Keratinocyte (primary cell): Measurements from ENCODE around the gene BBOF1.

Experiments used
- EZH2 ChIP-seq: IDR thresholded peaks from one replicate; pipeline ENCODE4 v1.6.1; 2012; ENCODE audit warnings: inconsistent platforms, mild to moderate bottlenecking, low read length, moderate library complexity
- TF ChIP-seq, protein P1 (sequence below), 3 experiments: IDR thresholded peaks in 1 of 3; conservative IDR thresholded peaks in 1 of 3; optimal IDR thresholded peaks in 1 of 3; 2 replicates in 2 of 3; 3 replicates in 1 of 3; pipeline versions ENCODE3 to v1.5.1; 2011; ENCODE audit warnings: low read length in 3 of 3, mild to moderate bottlenecking in 3 of 3, moderate library complexity in 2 of 3, control low read depth in 1 of 3, inconsistent platforms in 1 of 3; ENCODE audit not compliant: insufficient read depth in 2 of 3; ENCODE audit errors: extremely low read depth in 1 of 3

DNA sequence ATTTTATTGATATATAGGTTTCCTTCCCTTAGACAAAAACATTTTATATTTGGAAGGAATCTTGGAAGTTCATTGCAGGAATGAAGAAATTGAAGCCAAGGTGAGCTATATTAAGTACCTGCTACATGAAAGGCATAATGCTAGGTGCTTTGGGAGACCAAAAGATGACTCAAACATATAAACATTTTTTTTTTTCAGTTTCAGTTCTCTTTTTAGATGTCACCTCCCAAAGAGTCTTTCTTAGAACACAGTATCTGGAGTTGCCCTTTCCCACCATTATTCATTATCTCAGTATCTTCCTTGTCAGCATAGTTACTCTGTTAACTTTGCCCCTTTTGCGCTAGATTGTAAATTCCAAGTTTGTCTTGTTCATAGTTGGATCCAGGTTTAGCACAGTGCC is 66.7 kb downstream of the BBOF1 start:
- TF ChIP-seq, protein P1, sequence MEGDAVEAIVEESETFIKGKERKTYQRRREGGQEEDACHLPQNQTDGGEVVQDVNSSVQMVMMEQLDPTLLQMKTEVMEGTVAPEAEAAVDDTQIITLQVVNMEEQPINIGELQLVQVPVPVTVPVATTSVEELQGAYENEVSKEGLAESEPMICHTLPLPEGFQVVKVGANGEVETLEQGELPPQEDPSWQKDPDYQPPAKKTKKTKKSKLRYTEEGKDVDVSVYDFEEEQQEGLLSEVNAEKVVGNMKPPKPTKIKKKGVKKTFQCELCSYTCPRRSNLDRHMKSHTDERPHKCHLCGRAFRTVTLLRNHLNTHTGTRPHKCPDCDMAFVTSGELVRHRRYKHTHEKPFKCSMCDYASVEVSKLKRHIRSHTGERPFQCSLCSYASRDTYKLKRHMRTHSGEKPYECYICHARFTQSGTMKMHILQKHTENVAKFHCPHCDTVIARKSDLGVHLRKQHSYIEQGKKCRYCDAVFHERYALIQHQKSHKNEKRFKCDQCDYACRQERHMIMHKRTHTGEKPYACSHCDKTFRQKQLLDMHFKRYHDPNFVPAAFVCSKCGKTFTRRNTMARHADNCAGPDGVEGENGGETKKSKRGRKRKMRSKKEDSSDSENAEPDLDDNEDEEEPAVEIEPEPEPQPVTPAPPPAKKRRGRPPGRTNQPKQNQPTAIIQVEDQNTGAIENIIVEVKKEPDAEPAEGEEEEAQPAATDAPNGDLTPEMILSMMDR (optimal IDR thresholded peaks at IDR 0.05 in 1 of 3, IDR thresholded peaks at IDR 0.05 in 1 of 3, conservative IDR thresholded peaks at IDR 0.05 in 1 of 3; ENCODE audit: extremely low read depth in 1 of 3, insufficient read depth in 2 of 3, low read length in 3 of 3) = no peak
- TF ChIP-seq EZH2 = no peak
